ENCODE results near the gene TRIML1.

The TRIML1 gene

GRCh38 chr4:188161167-188161566 is 21.9 kb downstream of the TRIML1 start:
- TF ChIP-seq TAF1 (IDR thresholded peaks at IDR 0.05; ENCODE audit: borderline replicate concordance, insufficient read depth, low read length): no peak
- no peak for TF ChIP-seq POLR2AphosphoS5 (IDR thresholded peaks at IDR 0.05; ENCODE audit: low read depth, low read length)
- TF ChIP-seq FOXP2 (optimal IDR thresholded peaks at IDR 0.05; ENCODE audit: borderline replicate concordance, extremely low read depth, extremely low read length, insufficient read depth): no peak
- no peak for TF ChIP-seq REST (IDR thresholded peaks at IDR 0.05; ENCODE audit: insufficient read depth in 1 of 2, low read depth in 2 of 2, low read length in 2 of 2)
- TF ChIP-seq SIN3A (IDR thresholded peaks at IDR 0.05; ENCODE audit: borderline replicate concordance, insufficient read depth, low read length): no peak

- TF ChIP-seq REST (IDR thresholded peaks at IDR 0.05; ENCODE audit: insufficient read depth in 1 of 2, low read depth in 2 of 2, low read length in 2 of 2) (no peak), POLR2AphosphoS5 (IDR thresholded peaks at IDR 0.05; ENCODE audit: low read depth, low read length) (no peak), TAF1 (IDR thresholded peaks at IDR 0.05; ENCODE audit: borderline replicate concordance, insufficient read depth, low read length) (no peak), SIN3A (IDR thresholded peaks at IDR 0.05; ENCODE audit: borderline replicate concordance, insufficient read depth, low read length) (no peak), FOXP2 (optimal IDR thresholded peaks at IDR 0.05; ENCODE audit: borderline replicate concordance, extremely low read depth, extremely low read length, insufficient read depth) (no peak)
These were observed 23.5 kb downstream of the TRIML1 start for GRCh38 chr4:188162698-188163097.

- TF ChIP-seq TAF1 (IDR thresholded peaks at IDR 0.05; ENCODE audit: borderline replicate concordance, insufficient read depth, low read length) (no peak), SIN3A (IDR thresholded peaks at IDR 0.05; ENCODE audit: borderline replicate concordance, insufficient read depth, low read length) (no peak), FOXP2 (optimal IDR thresholded peaks at IDR 0.05; ENCODE audit: borderline replicate concordance, extremely low read depth, extremely low read length, insufficient read depth) (no peak), REST (IDR thresholded peaks at IDR 0.05; ENCODE audit: insufficient read depth in 1 of 2, low read depth in 2 of 2, low read length in 2 of 2) (no peak)
These were observed 29.6 kb downstream of the TRIML1 start for GRCh38 chr4:188168726-188169373.

GRCh38 chr4:188171551-188171950 is 32.3 kb downstream of the TRIML1 start:
- TF ChIP-seq POLR2AphosphoS5 (IDR thresholded peaks at IDR 0.05; ENCODE audit: low read depth, low read length) (no peak), FOXP2 (optimal IDR thresholded peaks at IDR 0.05; ENCODE audit: borderline replicate concordance, extremely low read depth, extremely low read length, insufficient read depth) (no peak), TAF1 (IDR thresholded peaks at IDR 0.05; ENCODE audit: borderline replicate concordance, insufficient read depth, low read length) (no peak), REST (IDR thresholded peaks at IDR 0.05; ENCODE audit: insufficient read depth in 1 of 2, low read depth in 2 of 2, low read length in 2 of 2) (no peak)

- TF ChIP-seq FOXP2 (optimal IDR thresholded peaks at IDR 0.05; ENCODE audit: borderline replicate concordance, extremely low read depth, extremely low read length, insufficient read depth): no peak
- TF ChIP-seq REST (IDR thresholded peaks at IDR 0.05; ENCODE audit: insufficient read depth in 1 of 2, low read depth in 2 of 2, low read length in 2 of 2): no peak
- TF ChIP-seq POLR2AphosphoS5 (IDR thresholded peaks at IDR 0.05; ENCODE audit: low read depth, low read length): no peak
- no peak for TF ChIP-seq SIN3A (IDR thresholded peaks at IDR 0.05; ENCODE audit: borderline replicate concordance, insufficient read depth, low read length)
- no peak for TF ChIP-seq TAF1 (IDR thresholded peaks at IDR 0.05; ENCODE audit: borderline replicate concordance, insufficient read depth, low read length)
These were observed 36.0 kb downstream of the TRIML1 start for GRCh38 chr4:188175288-188175687.

Measured in PFSK-1 (cell line).